ENCODE results near the gene CEP126.
"Not testable (repeated sequence)": the region's sequence is repeated elsewhere in the genome, so short reads cannot be mapped to it uniquely, and the experiment has no call there.

CEP126 gene

GRCh38 chr11:101949680-101950220 is 34.9 kb downstream of the CEP126 start:
- no peak overlapping the region for H3K4me3 ChIP-seq (ENCODE audit: low read length)
- TF ChIP-seq CTCF (IDR thresholded peaks at IDR 0.05; ENCODE audit: insufficient read depth, low read depth, low read length, missing control alignments) = no peak
- DNase-seq (ENCODE audit: low read depth) = no peak

DNA sequence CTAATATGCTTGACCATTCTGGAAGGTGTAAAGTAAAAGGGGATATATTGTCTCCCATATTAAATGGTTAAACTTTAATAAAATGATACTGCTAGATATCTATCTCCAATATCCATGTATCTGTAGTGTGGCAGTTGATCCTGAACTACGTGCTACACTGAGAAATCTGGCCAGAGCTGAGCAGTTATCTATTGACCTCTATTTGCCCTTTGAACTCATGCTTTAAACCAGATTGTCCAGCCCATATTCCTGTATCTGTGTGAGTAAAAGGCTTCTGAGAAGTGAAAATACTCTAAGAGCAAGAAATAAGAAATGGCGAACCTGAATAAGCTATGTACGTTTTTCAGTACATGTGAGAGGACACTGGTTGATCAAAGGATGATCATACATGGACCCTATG is 40.5 kb downstream of the CEP126 start:
- no peak overlapping the region for H3K4me3 ChIP-seq (ENCODE audit: low read length)
- no peak for DNase-seq (ENCODE audit: low read depth)
- TF ChIP-seq CTCF (IDR thresholded peaks at IDR 0.05; ENCODE audit: insufficient read depth, low read depth, low read length, missing control alignments) = no peak

GRCh38 chr11:101955701-101956100 is 40.9 kb downstream of the CEP126 start:
- no peak overlapping the region for H3K4me3 ChIP-seq (ENCODE audit: low read length)
- DNase-seq (ENCODE audit: low read depth) = no peak
- TF ChIP-seq CTCF (IDR thresholded peaks at IDR 0.05; ENCODE audit: insufficient read depth, low read depth, low read length, missing control alignments) = no peak

DNA sequence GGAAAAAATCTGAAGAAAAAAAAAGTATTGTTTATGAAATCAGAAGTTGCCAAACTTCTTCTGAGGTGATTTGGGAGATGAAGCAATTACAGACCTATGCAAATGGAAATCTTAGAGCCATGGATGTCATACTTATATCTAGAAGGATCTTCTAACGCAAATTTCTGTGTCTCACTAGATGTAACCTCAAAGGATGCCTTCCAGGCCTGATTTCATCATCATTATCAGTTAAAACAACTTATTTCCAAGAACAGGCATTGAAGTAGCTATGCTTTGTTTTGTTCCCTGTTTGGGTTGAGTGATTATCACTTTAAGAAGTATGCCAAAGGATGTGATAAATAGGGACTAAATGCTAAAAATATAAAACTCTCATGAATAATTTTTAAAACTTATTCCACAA is 45.4 kb downstream of the CEP126 start:
- DNase-seq (ENCODE audit: low read depth) = no peak
- TF ChIP-seq CTCF (IDR thresholded peaks at IDR 0.05; ENCODE audit: insufficient read depth, low read depth, low read length, missing control alignments) = no peak
- H3K4me3 ChIP-seq (ENCODE audit: low read length) = no peak overlapping the region

GRCh38 chr11:101964200-101964599 is 49.4 kb downstream of the CEP126 start:
- not testable (repeated sequence) for DNase-seq (ENCODE audit: low read depth); H3K4me3 ChIP-seq (ENCODE audit: low read length)

DNA sequence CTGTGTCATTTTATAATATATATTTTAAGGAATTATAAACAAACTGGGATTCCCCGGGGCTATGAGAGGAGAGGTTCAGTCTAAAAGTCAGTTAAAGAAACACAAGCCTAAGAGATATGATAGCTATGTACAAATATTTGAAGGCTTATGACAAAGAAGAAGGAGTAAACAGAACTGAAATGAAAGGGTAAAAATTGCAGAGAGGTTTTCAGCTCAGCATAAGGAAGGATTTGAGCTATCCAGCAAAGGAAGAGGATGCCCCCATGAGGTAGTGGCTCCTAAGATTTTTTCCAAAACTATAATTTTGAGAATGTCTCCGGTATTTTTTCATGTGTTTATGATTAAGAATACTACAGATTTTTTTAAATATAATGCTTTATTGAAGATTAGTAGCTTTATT is 59.4 kb downstream of the CEP126 start:
- DNase-seq (ENCODE audit: low read depth) = no peak
- H3K4me3 ChIP-seq (ENCODE audit: low read length) = no peak overlapping the region
- no peak for TF ChIP-seq CTCF (IDR thresholded peaks at IDR 0.05; ENCODE audit: insufficient read depth, low read depth, low read length, missing control alignments)

- no peak overlapping the region for H3K4me3 ChIP-seq (ENCODE audit: low read length)
- TF ChIP-seq CTCF (IDR thresholded peaks at IDR 0.05; ENCODE audit: insufficient read depth, low read depth, low read length, missing control alignments) = no peak
- DNase-seq (ENCODE audit: low read depth) = no peak
These were observed 60.0 kb downstream of the CEP126 start for GRCh38 chr11:101974771-101975170.

All from epithelial cell of esophagus (primary cell).